Astrocyte (in vitro differentiated cells and primary cell): ENCODE results near the gene MCUR1. TPM values are rescaled to one million over a fixed set of nuclear protein-coding genes. Genes with fewer than 3 reads are reported as not detected.

Experiments used
- DNase-seq: peaks from one replicate; pipeline ENCODE4 v3.0.0-alpha.2; 2010; ENCODE audit warnings: low read depth
- FAIRE-seq: peaks from 2 replicates; lab custom pipeline; 2011; peaks lifted over from hg19 to GRCh38; lab: Jason Lieb, UNC
- H2AFZ ChIP-seq: 2 replicates; pipeline ENCODE4 v1.6.0; 2012; ENCODE audit warnings: low read depth, low read length, inconsistent platforms
- H3K27ac ChIP-seq: 2 replicates; pipeline ENCODE4 v1.5.1; 2011; ENCODE audit warnings: low read depth, low read length, inconsistent platforms
- H3K27me3 ChIP-seq: 2 replicates; pipeline ENCODE4 v1.6.0; 2011; ENCODE audit warnings: low read length, inconsistent platforms; ENCODE audit not compliant: insufficient read depth
- H3K36me3 ChIP-seq: 2 replicates; pipeline ENCODE4 v1.5.1; 2011; ENCODE audit warnings: low read length, inconsistent platforms; ENCODE audit not compliant: insufficient read depth
- H3K4me1 ChIP-seq: 2 replicates; pipeline ENCODE4 v1.5.1; 2011; ENCODE audit warnings: low read length, inconsistent platforms; ENCODE audit not compliant: insufficient read depth
- H3K4me2 ChIP-seq: 2 replicates; pipeline ENCODE4 v1.6.0; 2012; ENCODE audit warnings: low read length, inconsistent platforms
- H3K4me3 ChIP-seq: 2 replicates; pipeline ENCODE4 v1.5.1; 2011; ENCODE audit warnings: low read depth, mild to moderate bottlenecking, low read length, inconsistent platforms; ENCODE audit not compliant: insufficient read depth
- H3K79me2 ChIP-seq: 2 replicates; pipeline ENCODE4 v1.6.0; 2012; ENCODE audit warnings: mild to moderate bottlenecking, low read length, inconsistent platforms; ENCODE audit not compliant: insufficient read depth
- H3K9ac ChIP-seq: 2 replicates; pipeline ENCODE4 v1.6.0; 2012; ENCODE audit warnings: mild to moderate bottlenecking, low read length, inconsistent platforms
- H3K9me3 ChIP-seq: 2 replicates; pipeline ENCODE4 v1.5.1; 2012; ENCODE audit warnings: low read depth, mild to moderate bottlenecking, low read length, inconsistent platforms; ENCODE audit not compliant: insufficient read depth
- H4K20me1 ChIP-seq: 2 replicates; pipeline ENCODE4 v1.6.0; 2012; ENCODE audit warnings: low read length, inconsistent platforms; ENCODE audit not compliant: insufficient read depth
- H3K27ac Mint-ChIP-seq: one replicate; pipeline ENCODE4 v1.8.0; 2021; ENCODE audit warnings: mild to moderate bottlenecking, mixed read lengths; ENCODE audit not compliant: unreplicated experiment
- H3K27me3 Mint-ChIP-seq: one replicate; pipeline ENCODE4 v1.8.0; 2021; ENCODE audit warnings: low read depth, mixed read lengths; ENCODE audit not compliant: unreplicated experiment
- H3K36me3 Mint-ChIP-seq: one replicate; pipeline ENCODE4 v1.8.0; 2021; ENCODE audit warnings: low read depth, mixed read lengths; ENCODE audit not compliant: unreplicated experiment
- H3K4me1 Mint-ChIP-seq: one replicate; pipeline ENCODE4 v1.8.0; 2021; ENCODE audit warnings: low read depth, mixed read lengths; ENCODE audit not compliant: unreplicated experiment
- H3K4me3 Mint-ChIP-seq: one replicate; pipeline ENCODE4 v1.8.0; 2021; ENCODE audit warnings: mild to moderate bottlenecking, moderate library complexity, mixed read lengths; ENCODE audit not compliant: unreplicated experiment
- H3K9me3 Mint-ChIP-seq: one replicate; pipeline ENCODE4 v1.8.0; 2021; ENCODE audit warnings: mild to moderate bottlenecking, mixed read lengths; ENCODE audit not compliant: unreplicated experiment
- EZH2 ChIP-seq: IDR thresholded peaks from 2 replicates; pipeline ENCODE4 v1.6.1; 2012; ENCODE audit warnings: mild to moderate bottlenecking, low read length, inconsistent platforms; ENCODE audit not compliant: insufficient read depth
- total RNA-seq: library from RNA; stranded (reverse); gene quantifications from 2 replicates; pipeline ENCODE4 v1.2.1, GENCODE V29; 2021
- TF ChIP-seq, protein P1 (sequence below): IDR thresholded peaks from 2 replicates; pipeline ENCODE4 v1.5.1; 2011; ENCODE audit warnings: low read depth, mild to moderate bottlenecking, inconsistent platforms, low read length, moderate library complexity; ENCODE audit not compliant: insufficient read depth

The MCUR1 gene
- total RNA-seq, 1 donor from 2014 or later = 21.5 TPM

DNA sequence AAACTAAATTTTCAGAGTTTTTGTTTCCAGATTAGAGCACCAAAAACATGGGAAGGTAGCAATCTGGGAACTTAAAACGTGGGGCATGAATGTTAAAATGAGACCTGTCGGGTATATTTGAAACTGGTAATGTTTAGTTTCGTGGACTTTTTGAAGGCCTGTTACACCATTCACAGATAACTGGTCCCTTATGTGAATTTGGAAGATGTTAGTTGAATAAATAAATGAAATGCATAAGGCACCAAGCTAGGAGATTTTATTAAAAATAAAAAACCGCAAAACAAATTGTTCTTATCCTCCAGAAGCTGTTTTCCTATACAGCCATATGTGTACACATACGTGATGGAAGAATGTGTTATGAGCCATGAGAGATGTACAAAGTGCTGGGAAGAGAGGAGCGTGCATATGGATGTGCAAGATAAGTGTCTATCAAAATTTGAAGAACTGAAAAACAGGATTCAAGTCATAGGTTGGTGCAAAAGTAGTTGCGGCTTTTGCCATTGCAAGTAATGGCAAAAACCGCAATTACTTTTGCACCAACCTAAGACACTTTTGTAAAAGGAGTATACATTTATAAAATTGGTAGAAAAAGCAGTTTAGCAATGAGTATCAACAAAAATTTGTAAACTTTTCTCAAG, 700 bp upstream of the MCUR1 start:
- Histone ChIP-seq H3K4me2 (peak overlapping the region; percentile 97), H3K9ac (peak overlapping the region; percentile 79), H4K20me1 (peaks cover 28% of the 10 kb centered on the region), H3K9me3 (no peaks in the 10 kb centered on the region), H3K36me3 (no peaks in the 10 kb centered on the region), H3K27ac (peak overlapping the region; percentile 46), H3K79me2 (peaks cover 34% of the 10 kb centered on the region), H3K27me3 (no peaks in the 10 kb centered on the region), H3K4me3 (peak overlapping the region; percentile 71), H2AFZ (peak overlapping the region; percentile 54), H3K4me1 (peaks cover 6% of the 10 kb centered on the region)
- Mint-ChIP-seq H3K27ac (no peak overlapping the region), H3K4me1 (no peaks in the 10 kb centered on the region), H3K36me3 (no peaks in the 10 kb centered on the region), H3K4me3 (peak overlapping the region; percentile 87), H3K9me3 (no peaks in the 10 kb centered on the region), H3K27me3 (no peaks in the 10 kb centered on the region)
- no peak for DNase-seq
- TF ChIP-seq, protein P1, sequence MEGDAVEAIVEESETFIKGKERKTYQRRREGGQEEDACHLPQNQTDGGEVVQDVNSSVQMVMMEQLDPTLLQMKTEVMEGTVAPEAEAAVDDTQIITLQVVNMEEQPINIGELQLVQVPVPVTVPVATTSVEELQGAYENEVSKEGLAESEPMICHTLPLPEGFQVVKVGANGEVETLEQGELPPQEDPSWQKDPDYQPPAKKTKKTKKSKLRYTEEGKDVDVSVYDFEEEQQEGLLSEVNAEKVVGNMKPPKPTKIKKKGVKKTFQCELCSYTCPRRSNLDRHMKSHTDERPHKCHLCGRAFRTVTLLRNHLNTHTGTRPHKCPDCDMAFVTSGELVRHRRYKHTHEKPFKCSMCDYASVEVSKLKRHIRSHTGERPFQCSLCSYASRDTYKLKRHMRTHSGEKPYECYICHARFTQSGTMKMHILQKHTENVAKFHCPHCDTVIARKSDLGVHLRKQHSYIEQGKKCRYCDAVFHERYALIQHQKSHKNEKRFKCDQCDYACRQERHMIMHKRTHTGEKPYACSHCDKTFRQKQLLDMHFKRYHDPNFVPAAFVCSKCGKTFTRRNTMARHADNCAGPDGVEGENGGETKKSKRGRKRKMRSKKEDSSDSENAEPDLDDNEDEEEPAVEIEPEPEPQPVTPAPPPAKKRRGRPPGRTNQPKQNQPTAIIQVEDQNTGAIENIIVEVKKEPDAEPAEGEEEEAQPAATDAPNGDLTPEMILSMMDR = no peak
- TF ChIP-seq EZH2 = no peak
- peak; percentile 13 for FAIRE-seq

DNA sequence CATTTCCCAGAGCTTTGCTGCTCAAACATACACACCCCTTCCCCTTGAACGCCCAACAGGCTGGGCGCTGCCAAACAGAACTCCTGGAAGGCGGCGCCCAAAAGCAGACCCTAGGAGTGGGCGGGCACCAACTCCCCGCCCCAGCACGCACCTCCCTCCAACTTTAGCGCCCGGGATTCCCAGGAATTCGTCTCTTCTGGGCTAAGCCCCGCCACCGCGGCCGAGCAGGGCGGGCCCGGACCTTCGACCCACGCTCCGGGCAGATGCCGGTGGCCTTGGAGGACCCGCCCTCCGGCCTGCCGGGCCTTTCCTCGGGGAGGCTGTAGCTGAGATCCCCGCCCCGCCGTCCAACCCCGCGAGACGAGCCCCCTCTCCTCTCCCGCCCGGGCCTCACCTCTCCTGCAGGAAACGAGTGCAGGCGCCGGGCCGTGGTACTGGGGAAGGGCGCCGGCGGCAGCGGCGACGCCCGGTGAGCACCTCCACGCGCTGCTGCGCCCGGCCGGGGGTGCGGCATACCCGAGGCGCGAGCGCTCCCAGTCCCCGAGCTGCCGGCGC, 659 bp downstream of the MCUR1 start:
- Mint-ChIP-seq H3K4me1 (no peaks in the 10 kb centered on the region), H3K36me3 (no peaks in the 10 kb centered on the region), H3K4me3 (peak overlapping the region; percentile 94), H3K27ac (peak overlapping the region; percentile 84), H3K27me3 (no peaks in the 10 kb centered on the region), H3K9me3 (no peaks in the 10 kb centered on the region)
- Histone ChIP-seq H2AFZ (peak overlapping the region; percentile 88), H3K79me2 (peaks cover 44% of the 10 kb centered on the region), H3K4me1 (peaks cover 6% of the 10 kb centered on the region), H3K9me3 (no peaks in the 10 kb centered on the region), H3K4me2 (peak overlapping the region; percentile 97), H3K4me3 (peak overlapping the region; percentile 80), H3K27ac (peak overlapping the region; percentile 85), H3K9ac (peak overlapping the region; percentile 79), H3K36me3 (no peaks in the 10 kb centered on the region), H3K27me3 (no peaks in the 10 kb centered on the region), H4K20me1 (peaks cover 30% of the 10 kb centered on the region)
- peak; percentile 64 for DNase-seq
- no peak for TF ChIP-seq EZH2
- TF ChIP-seq, protein P1 = no peak
- FAIRE-seq = no peak

DNA sequence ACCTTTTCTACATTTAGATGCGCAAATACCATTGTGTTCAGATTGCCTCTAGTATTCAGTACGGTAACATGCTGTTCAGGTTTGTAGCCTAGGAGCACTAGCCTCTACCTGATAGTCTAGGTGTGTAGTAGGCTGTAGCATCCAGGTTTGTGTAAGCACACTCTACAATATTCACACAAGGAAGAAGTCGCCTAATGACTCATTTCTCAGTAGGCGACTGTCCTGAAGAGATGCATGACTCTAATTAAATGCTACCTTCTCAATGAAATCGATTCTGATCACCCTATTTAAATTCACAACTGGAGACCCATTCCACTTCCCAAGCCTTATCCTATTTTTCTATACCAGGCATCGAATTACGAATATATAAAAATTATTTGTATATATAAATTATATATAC, 1.3 kb downstream of the MCUR1 start:
- no peak overlapping the region for H3K27ac ChIP-seq
- H3K4me1 ChIP-seq = peaks cover 6% of the 10 kb centered on the region
- H4K20me1 ChIP-seq = peaks cover 34% of the 10 kb centered on the region
- H3K27ac Mint-ChIP-seq = no peak overlapping the region
- FAIRE-seq (no peak), DNase-seq (no peak)
- H3K4me3 ChIP-seq = peak overlapping the region; percentile 80
- H3K27me3 Mint-ChIP-seq = no peaks in the 10 kb centered on the region
- no peaks in the 10 kb centered on the region for H3K27me3 ChIP-seq
- H3K4me2 ChIP-seq = peak overlapping the region; percentile 97
- H3K9ac ChIP-seq = peak overlapping the region; percentile 79
- peaks cover 48% of the 10 kb centered on the region for H3K79me2 ChIP-seq
- no peaks in the 10 kb centered on the region for H3K9me3 ChIP-seq
- peaks cover 1% of the 10 kb centered on the region for H3K4me1 Mint-ChIP-seq
- TF ChIP-seq EZH2 = no peak
- TF ChIP-seq, protein P1 = no peak
- no peaks in the 10 kb centered on the region for H3K36me3 Mint-ChIP-seq
- no peaks in the 10 kb centered on the region for H3K36me3 ChIP-seq
- no peak overlapping the region for H2AFZ ChIP-seq
- H3K4me3 Mint-ChIP-seq = peak overlapping the region; percentile 94
- no peaks in the 10 kb centered on the region for H3K9me3 Mint-ChIP-seq
